HepG2 (cell line): ENCODE measurements around the gene ENAH. TPM values are rescaled to one million over a fixed set of nuclear protein-coding genes. Genes with fewer than 3 reads are reported as not detected.
"Not testable (repeated sequence)": the region's sequence is repeated elsewhere in the genome, so short reads cannot be mapped to it uniquely, and the experiment has no call there.

ENCODE experiments used
- ATAC-seq: fragments of 200-7000 bp; cut with Tn5 transposase; 3 replicates; pipeline ENCODE4 v1.9.1; 2020; ENCODE audit warnings: mild to moderate bottlenecking, moderate library complexity
- BruUV-seq: library from RNA; stranded (reverse); fragments of 400-500 nt; replicated peaks from 2 replicates; lab custom pipeline; 2021; lab: Mats Ljungman, UMichigan
- CTCF ChIA-PET: fragments of 300-600 bp; formaldehyde crosslinking; extraction: SDS; loops from one replicate; lab custom pipeline; 2021; ENCODE audit warnings: low total read pairs, inconsistent platforms, low intra/inter-chr PET ratio; lab: Yijun Ruan, JAX
- POLR2A ChIA-PET: fragments of 350-600 bp; sonication (Branson Sonifier 250); formaldehyde crosslinking; loops from one replicate; lab custom pipeline; 2020; ENCODE audit warnings: antibody characterized with exemption, inconsistent platforms; lab: Yijun Ruan, JAX
- DNase-seq: peaks from one replicate; pipeline ENCODE4 v3.0.0-alpha.2; 2015; ENCODE audit warnings: low spot score
- FAIRE-seq: peaks from 3 replicates; lab custom pipeline; 2011; peaks lifted over from hg19 to GRCh38; lab: Jason Lieb, UNC
- H2AFZ ChIP-seq: one replicate; pipeline ENCODE4 v1.6.1; 2011; ENCODE audit warnings: low read length, inconsistent platforms
- H3K27ac ChIP-seq: fragments of 300-600 bp; 3 replicates; pipeline ENCODE4 v1.8.0; 2011; ENCODE audit warnings: mixed run types, mild to moderate bottlenecking, mixed read lengths, low read length, inconsistent platforms; ENCODE audit not compliant: insufficient read depth; ENCODE audit errors: extremely low read length
- H3K27me3 ChIP-seq, 2 experiments: fragments of 200-600 bp in 1 of 2; 2 replicates in 1 of 2; 3 replicates in 1 of 2; pipeline versions ENCODE4 v1.6.0 to v1.8.0; 2011; ENCODE audit warnings: low read length in 2 of 2, mild to moderate bottlenecking in 2 of 2, moderate library complexity in 2 of 2, inconsistent platforms in 1 of 2; ENCODE audit not compliant: insufficient read depth in 2 of 2, control insufficient read depth in 1 of 2
- H3K36me3 ChIP-seq, 2 experiments: fragments of 200-600 bp in 1 of 2; replicated peaks in 1 of 2; 2 replicates in 1 of 2; 3 replicates in 1 of 2; pipeline versions ENCODE4 v1.5.1 to v1.8.0; 2011; ENCODE audit warnings: low read length in 2 of 2, inconsistent platforms in 1 of 2; ENCODE audit not compliant: insufficient read depth in 2 of 2, control insufficient read depth in 1 of 2
- H3K4me1 ChIP-seq: 2 replicates; pipeline ENCODE4 v1.5.1; 2012; ENCODE audit warnings: low read length, inconsistent platforms; ENCODE audit not compliant: insufficient read depth
- H3K4me2 ChIP-seq: 2 replicates; pipeline ENCODE4 v1.6.0; 2011; ENCODE audit warnings: low read depth, low read length, inconsistent platforms
- H3K4me3 ChIP-seq, 3 experiments: fragments of 200-600 bp in 1 of 3; sonication (generic), shearing (Covaris generic) in 1 of 3; replicated peaks in 1 of 3; 2 replicates each; pipeline ENCODE4 v1.5.1; 2011 to 2016; ENCODE audit warnings: low read length in 3 of 3, inconsistent platforms in 2 of 3, low read depth in 2 of 3, mild to moderate bottlenecking in 2 of 3, control low read depth in 1 of 3, mixed read lengths in 1 of 3; ENCODE audit not compliant: insufficient read depth in 1 of 3
- H3K79me2 ChIP-seq: one replicate; pipeline ENCODE4 v1.6.1; 2011; ENCODE audit warnings: low read length, inconsistent platforms; ENCODE audit not compliant: insufficient read depth
- H3K9ac ChIP-seq: 2 replicates; pipeline ENCODE4 v1.6.0; 2011; ENCODE audit warnings: mild to moderate bottlenecking, low read depth, low read length, inconsistent platforms; ENCODE audit not compliant: insufficient read depth
- H3K9me3 ChIP-seq: 2 replicates; pipeline ENCODE4 v1.5.1; 2012; ENCODE audit warnings: mild to moderate bottlenecking, low read length
- H4K20me1 ChIP-seq: 2 replicates; pipeline ENCODE4 v1.6.0; 2011; ENCODE audit warnings: inconsistent platforms, mild to moderate bottlenecking, low read length, moderate library complexity; ENCODE audit not compliant: insufficient read depth
- LRRFIP1 ChIP-seq: sonication (generic); formaldehyde crosslinking; conservative IDR thresholded peaks from 2 replicates; pipeline ENCODE4 v1.4.0; 2020; ENCODE audit warnings: missing genetic modification reagents
- NKX3-1 ChIP-seq: sonication (generic); formaldehyde crosslinking; IDR thresholded peaks from 2 replicates; pipeline ENCODE4 v1.5.0; 2020; ENCODE audit warnings: missing genetic modification reagents
- ZBTB33 ChIP-seq: sonication (generic); formaldehyde crosslinking; IDR thresholded peaks from 2 replicates; pipeline ENCODE4 v1.4.0; 2020; ENCODE audit warnings: missing genetic modification reagents
- ZNF724P ChIP-seq: sonication (generic); formaldehyde crosslinking; IDR thresholded peaks from 2 replicates; pipeline ENCODE4 v1.8.0; 2022; ENCODE audit warnings: missing genetic modification reagents, borderline replicate concordance
- ZNF768 ChIP-seq: sonication (generic); formaldehyde crosslinking; IDR thresholded peaks from 2 replicates; pipeline ENCODE4 v1.4.0; 2020; ENCODE audit warnings: missing genetic modification reagents
- WGBS: methylation state at CpG from one replicate; pipeline ENCODE4 v1.1.6; 2017; ENCODE audit warnings: low lambda C conversion rate; 5-methylcytosine and 5-hydroxymethylcytosine counted together
- in situ Hi-C: cut with HindIII; loops from 2 replicates; pipeline ENCODE4 v1.10.0; 2017; ENCODE audit warnings: low pct_unique_long_range_greater_than_20kb; ENCODE audit not compliant: extremely low pct_ligation_motif_present
- intact Hi-C: fragments of 100-400 bp; cut with micrococcal nuclease; formaldehyde crosslinking; loops from one replicate; pipeline ENCODE4 v1.10.0; 2022; ENCODE audit not compliant: unreplicated experiment
- polyA plus RNA-seq, 8 experiments: library from polyadenylated mRNA; depleted of rRNA in 3 of 8; stranded (reverse) in 7 of 8; unstranded in 1 of 8; fragments of >200 nt; fragmentation: Illumina TruSeq in 4 of 8; extraction: Trizol in 4 of 8; gene quantifications; 2 replicates each; pipeline versions ENCODE4 v1.2.1 to v1.2.3, GENCODE V29; 2011 to 2016; ENCODE audit warnings: low read depth in 4 of 8, missing spikeins in 1 of 8, mixed read lengths in 1 of 8; ENCODE audit not compliant: insufficient read depth in 1 of 8
- total RNA-seq, 5 experiments: library from RNA; depleted of rRNA; stranded (reverse); fragments of >200 nt; fragmentation: Illumina TruSeq; extraction: Trizol; gene quantifications; 2 replicates each; pipeline ENCODE4 v1.2.3, GENCODE V29; 2016; ENCODE audit warnings: low read depth in 1 of 5

ENAH gene
- total and polyA plus RNA-seq, 2 of the 13 experiments (the other 11 are each of a cell fraction or from before 2014, with no cell fraction given): 22.1 to 58.3 TPM

GRCh38 chr1:225628794-225629193 lies 24.1 kb downstream of the ENAH start:
- peaks cover 67% of the 10 kb centered on the region for H3K79me2 ChIP-seq
- BruUV-seq, H3K4me2 ChIP-seq, in situ Hi-C loops, H3K36me3 ChIP-seq, H3K27me3 ChIP-seq: not testable (repeated sequence)
- peak; percentile 51; the same call in 1 of the 2 replicates for TF ChIP-seq ZBTB33 (CRISPR knock-in tag)
- TF ChIP-seq, all 625 proteins: peak for 1; not testable (repeated sequence) for 624
- POLR2A ChIA-PET, H3K4me3 ChIP-seq, ATAC-seq, H3K9ac ChIP-seq, FAIRE-seq, H4K20me1 ChIP-seq, H3K9me3 ChIP-seq, DNase-seq, CTCF ChIA-PET, H2AFZ ChIP-seq, H3K27ac ChIP-seq, intact Hi-C loops: not testable (repeated sequence)
- 97% methylated on average over 13 of the region's 13 CpGs for WGBS
- peaks cover 14% of the 10 kb centered on the region for H3K4me1 ChIP-seq

- no peak overlapping the region for H3K9ac ChIP-seq
- no peak for DNase-seq
- intact Hi-C loops: no loop called here
Measured at GRCh38 chr1:225627304-225627947, 25.5 kb downstream of the ENAH start.

More at GRCh38 chr1:225627304-225627947, 25.5 kb downstream of the ENAH start:
- no peaks in the 10 kb centered on the region for H4K20me1 ChIP-seq
- peaks cover 65% of the 10 kb centered on the region for H3K79me2 ChIP-seq
- TF ChIP-seq LRRFIP1 (CRISPR knock-in tag) (no peak), ZNF768 (CRISPR knock-in tag) (no peak), NKX3-1 (CRISPR knock-in tag) (no peak), ZNF724P (CRISPR knock-in tag) (no peak)
- CTCF ChIA-PET: no interaction called here
- peaks cover 14% of the 10 kb centered on the region for H3K4me1 ChIP-seq
- POLR2A ChIA-PET: no interaction called here
- H3K4me3 ChIP-seq: no peak overlapping the region
- no peak overlapping the region for H3K27ac ChIP-seq
- ATAC-seq (no peak), FAIRE-seq (no peak)
- no peak overlapping the region for H3K4me2 ChIP-seq
- peaks cover 1 to 6% of the 10 kb centered on the region in 2 experiments; a peak in 1 of 5 replicates for H3K36me3 ChIP-seq
- in situ Hi-C loops: no loop called here
- no TSS peak for BruUV-seq
- WGBS: 93% methylated on average over 2 of the region's 2 CpGs
- no peaks in the 10 kb centered on the region for H3K9me3 ChIP-seq
- no peak overlapping the region for H2AFZ ChIP-seq
- H3K27me3 ChIP-seq: no peaks in the 10 kb centered on the region
